HFF-Myc (cell line): ENCODE measurements around the gene DUSP11.

Experiments
- DNase-seq: peaks from one replicate; pipeline ENCODE4 v3.0.0-alpha.2; 2011; ENCODE audit warnings: low read depth; ENCODE audit errors: extremely low read depth
- H3K4me3 ChIP-seq: replicated peaks from 2 replicates; pipeline ENCODE4 v1.5.1; 2011; ENCODE audit warnings: low read depth, mild to moderate bottlenecking, control low read depth, low read length
- CTCF ChIP-seq: IDR thresholded peaks from 2 replicates; pipeline ENCODE4 v1.5.1; 2012; ENCODE audit warnings: mild to moderate bottlenecking, low read depth, low read length, control low read depth; ENCODE audit errors: missing control alignments

Gene DUSP11

GRCh38 chr2:73823916-73824523, 44.1 kb upstream of the DUSP11 start:
- no peak overlapping the region for H3K4me3 ChIP-seq
- peak; percentile 77 for TF ChIP-seq CTCF
- DNase-seq = peak; percentile 81

DNA sequence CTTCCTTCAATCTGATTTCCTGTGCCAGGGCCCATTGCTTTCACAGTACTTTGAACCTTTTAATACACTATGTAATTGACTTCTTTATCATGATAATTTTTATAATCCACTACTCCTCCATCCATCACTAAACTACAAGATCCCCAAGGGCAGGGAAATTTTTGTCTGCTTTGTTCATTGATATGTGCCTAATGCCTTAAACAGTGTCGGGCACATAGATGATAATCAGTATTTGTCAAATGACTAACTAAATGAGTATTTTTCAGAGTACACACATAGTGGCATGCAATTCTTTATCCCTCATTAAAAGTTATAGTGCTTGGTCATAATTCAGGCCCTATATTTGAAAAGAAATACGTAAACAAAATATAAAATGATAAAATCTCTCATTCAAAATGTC, 43.5 kb upstream of the DUSP11 start:
- DNase-seq = no peak
- no peak overlapping the region for H3K4me3 ChIP-seq
- no peak for TF ChIP-seq CTCF

- H3K4me3 ChIP-seq = no peak overlapping the region
- no peak for DNase-seq
- no peak for TF ChIP-seq CTCF
Observed at GRCh38 chr2:73822991-73823390, 43.1 kb upstream of the DUSP11 start.

- no peak for TF ChIP-seq CTCF
- no peak for DNase-seq
- no peak overlapping the region for H3K4me3 ChIP-seq
Observed at GRCh38 chr2:73822276-73822675, 42.4 kb upstream of the DUSP11 start.

DNA sequence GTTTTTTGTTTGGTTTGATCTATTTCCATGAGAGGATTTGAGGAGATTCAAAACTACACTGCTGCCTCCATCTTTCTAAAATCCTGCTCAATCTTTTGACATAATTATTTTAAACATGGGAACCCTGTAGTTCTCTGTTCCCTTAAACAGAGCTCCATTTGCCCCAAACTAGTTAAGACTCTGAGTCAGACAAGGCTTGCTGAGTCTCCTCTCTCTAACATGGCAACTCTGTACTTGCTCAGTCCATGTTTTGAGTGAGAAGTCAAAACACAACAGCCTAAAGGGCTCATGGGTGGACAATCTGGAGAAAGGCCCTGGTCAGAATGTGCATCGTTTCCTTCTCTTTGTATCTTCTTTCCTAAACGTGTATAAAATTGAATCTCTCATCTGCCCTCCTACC, 41.8 kb upstream of the DUSP11 start:
- no peak for DNase-seq
- H3K4me3 ChIP-seq = no peak overlapping the region
- no peak for TF ChIP-seq CTCF

GRCh38 chr2:73821227-73821626, 41.3 kb upstream of the DUSP11 start:
- no peak overlapping the region for H3K4me3 ChIP-seq
- no peak for TF ChIP-seq CTCF
- DNase-seq = no peak

GRCh38 chr2:73818296-73818695, 38.4 kb upstream of the DUSP11 start:
- DNase-seq = no peak
- no peak for TF ChIP-seq CTCF

More at GRCh38 chr2:73818296-73818695, 38.4 kb upstream of the DUSP11 start:
- no peak overlapping the region for H3K4me3 ChIP-seq
